Astrocyte (in vitro differentiated cells and primary cell): ENCODE measurements around the gene TENM4.

Experiments
- EZH2 ChIP-seq: IDR thresholded peaks from 2 replicates; pipeline ENCODE4 v1.6.1; 2012; ENCODE audit warnings: mild to moderate bottlenecking, low read length, inconsistent platforms; ENCODE audit not compliant: insufficient read depth
- TF ChIP-seq, protein P1 (sequence below): IDR thresholded peaks from 2 replicates; pipeline ENCODE4 v1.5.1; 2011; ENCODE audit warnings: low read depth, mild to moderate bottlenecking, inconsistent platforms, low read length, moderate library complexity; ENCODE audit not compliant: insufficient read depth

DNA sequence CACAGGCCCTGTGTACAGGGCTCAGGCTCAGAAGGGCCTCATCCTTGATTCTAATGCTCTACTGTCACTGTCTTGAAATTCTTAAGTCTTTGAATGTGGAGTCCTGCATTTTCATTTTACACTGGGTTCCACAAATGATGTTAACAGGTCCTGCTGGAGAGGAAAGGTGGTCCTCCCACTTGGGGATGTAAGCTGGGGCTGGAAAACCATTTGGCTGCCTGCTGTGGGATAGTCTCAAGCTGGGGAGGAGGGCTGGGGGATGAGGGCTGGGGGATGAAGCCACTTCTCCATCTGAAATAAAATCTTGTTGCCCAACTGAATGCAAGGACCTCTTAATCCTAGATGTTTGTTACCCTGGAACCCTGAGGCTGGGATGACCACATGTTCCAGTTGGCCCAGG, 423.0 kb downstream of the TENM4 start:
- TF ChIP-seq, protein P1, sequence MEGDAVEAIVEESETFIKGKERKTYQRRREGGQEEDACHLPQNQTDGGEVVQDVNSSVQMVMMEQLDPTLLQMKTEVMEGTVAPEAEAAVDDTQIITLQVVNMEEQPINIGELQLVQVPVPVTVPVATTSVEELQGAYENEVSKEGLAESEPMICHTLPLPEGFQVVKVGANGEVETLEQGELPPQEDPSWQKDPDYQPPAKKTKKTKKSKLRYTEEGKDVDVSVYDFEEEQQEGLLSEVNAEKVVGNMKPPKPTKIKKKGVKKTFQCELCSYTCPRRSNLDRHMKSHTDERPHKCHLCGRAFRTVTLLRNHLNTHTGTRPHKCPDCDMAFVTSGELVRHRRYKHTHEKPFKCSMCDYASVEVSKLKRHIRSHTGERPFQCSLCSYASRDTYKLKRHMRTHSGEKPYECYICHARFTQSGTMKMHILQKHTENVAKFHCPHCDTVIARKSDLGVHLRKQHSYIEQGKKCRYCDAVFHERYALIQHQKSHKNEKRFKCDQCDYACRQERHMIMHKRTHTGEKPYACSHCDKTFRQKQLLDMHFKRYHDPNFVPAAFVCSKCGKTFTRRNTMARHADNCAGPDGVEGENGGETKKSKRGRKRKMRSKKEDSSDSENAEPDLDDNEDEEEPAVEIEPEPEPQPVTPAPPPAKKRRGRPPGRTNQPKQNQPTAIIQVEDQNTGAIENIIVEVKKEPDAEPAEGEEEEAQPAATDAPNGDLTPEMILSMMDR = no peak
- TF ChIP-seq EZH2 = no peak
